ENCODE measurements around the gene TMEM163.

DNA sequence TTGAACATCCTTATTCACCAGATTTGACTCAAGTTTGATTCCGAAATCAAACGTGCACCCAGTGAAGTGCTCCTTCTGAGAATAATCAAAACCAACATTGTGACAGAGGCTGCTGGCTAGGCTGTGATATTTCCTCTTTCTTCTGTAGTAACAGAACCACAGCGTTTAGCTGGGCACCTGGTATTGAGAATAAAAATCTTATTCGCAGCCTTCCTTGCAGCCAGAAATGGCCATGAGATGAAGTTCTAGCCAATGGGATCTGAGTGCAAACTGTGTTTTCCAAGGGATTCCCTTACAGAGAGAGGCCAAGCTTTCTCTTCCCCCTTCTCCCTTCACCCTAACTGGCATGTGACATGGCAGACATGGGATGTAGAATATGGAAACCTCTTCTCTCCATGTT, 51.7 kb downstream of the TMEM163 start:
- TF ChIP-seq EZH2 (IDR thresholded peaks at IDR 0.05) (no peak), EZH2phosphoT487 (IDR thresholded peaks at IDR 0.05) (no peak)
- TF ChIP-seq, protein P1, sequence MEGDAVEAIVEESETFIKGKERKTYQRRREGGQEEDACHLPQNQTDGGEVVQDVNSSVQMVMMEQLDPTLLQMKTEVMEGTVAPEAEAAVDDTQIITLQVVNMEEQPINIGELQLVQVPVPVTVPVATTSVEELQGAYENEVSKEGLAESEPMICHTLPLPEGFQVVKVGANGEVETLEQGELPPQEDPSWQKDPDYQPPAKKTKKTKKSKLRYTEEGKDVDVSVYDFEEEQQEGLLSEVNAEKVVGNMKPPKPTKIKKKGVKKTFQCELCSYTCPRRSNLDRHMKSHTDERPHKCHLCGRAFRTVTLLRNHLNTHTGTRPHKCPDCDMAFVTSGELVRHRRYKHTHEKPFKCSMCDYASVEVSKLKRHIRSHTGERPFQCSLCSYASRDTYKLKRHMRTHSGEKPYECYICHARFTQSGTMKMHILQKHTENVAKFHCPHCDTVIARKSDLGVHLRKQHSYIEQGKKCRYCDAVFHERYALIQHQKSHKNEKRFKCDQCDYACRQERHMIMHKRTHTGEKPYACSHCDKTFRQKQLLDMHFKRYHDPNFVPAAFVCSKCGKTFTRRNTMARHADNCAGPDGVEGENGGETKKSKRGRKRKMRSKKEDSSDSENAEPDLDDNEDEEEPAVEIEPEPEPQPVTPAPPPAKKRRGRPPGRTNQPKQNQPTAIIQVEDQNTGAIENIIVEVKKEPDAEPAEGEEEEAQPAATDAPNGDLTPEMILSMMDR (IDR thresholded peaks at IDR 0.05) = no peak

Data from neural progenitor cell (in vitro differentiated cells).